NCI-H2196 treated with DMSO at 0.1 percent for 48 hours (cell line): ENCODE results near the gene CD22.

Experiments
- DNase-seq: peaks from one replicate; lab custom pipeline; 2025; ENCODE audit not compliant: unreplicated experiment; lab: John Stamatoyannopoulos, UW

CD22 gene

GRCh38 chr19:35295792-35296462, 33.1 kb upstream of the CD22 start:
- DNase-seq, result no peak

- no peak for DNase-seq
These were observed 32.1 kb upstream of the CD22 start for GRCh38 chr19:35296644-35297514.

- DNase-seq, result no peak
These were observed 31.5 kb upstream of the CD22 start for GRCh38 chr19:35297515-35297848.

- no peak for DNase-seq
These were observed 31.1 kb upstream of the CD22 start for GRCh38 chr19:35297922-35298321.

GRCh38 chr19:35298561-35298972, 30.4 kb upstream of the CD22 start:
- DNase-seq, result no peak

GRCh38 chr19:35299523-35300338, 29.3 kb upstream of the CD22 start:
- DNase-seq, result peak; percentile 28

GRCh38 chr19:35300339-35300649, 28.7 kb upstream of the CD22 start:
- DNase-seq, result no peak

GRCh38 chr19:35301961-35302360, 27.0 kb upstream of the CD22 start:
- DNase-seq, result no peak

- DNase-seq, result no peak
These were observed 26.5 kb upstream of the CD22 start for GRCh38 chr19:35302446-35302845.

GRCh38 chr19:35303357-35303915, 25.6 kb upstream of the CD22 start:
- DNase-seq, result no peak

- DNase-seq, result no peak
These were observed 25.0 kb upstream of the CD22 start for GRCh38 chr19:35304036-35304435.

GRCh38 chr19:35305181-35305580, 23.8 kb upstream of the CD22 start:
- no peak for DNase-seq

GRCh38 chr19:35306473-35307246, 22.3 kb upstream of the CD22 start:
- no peak for DNase-seq

- DNase-seq, result no peak
These were observed 21.1 kb upstream of the CD22 start for GRCh38 chr19:35307931-35308330.

GRCh38 chr19:35308910-35309309, 20.1 kb upstream of the CD22 start:
- DNase-seq, result no peak

GRCh38 chr19:35309481-35310279, 19.3 kb upstream of the CD22 start:
- DNase-seq, result no peak

- DNase-seq, result no peak
These were observed 18.7 kb upstream of the CD22 start for GRCh38 chr19:35310331-35310730.

- no peak for DNase-seq
These were observed 18.0 kb upstream of the CD22 start for GRCh38 chr19:35310811-35311465.

- DNase-seq, result no peak
These were observed 16.9 kb upstream of the CD22 start for GRCh38 chr19:35311901-35312665.
